OCI-LY7 (cell line): ENCODE results near the gene TYW1.
"Not testable (repeated sequence)": the region's sequence is repeated elsewhere in the genome, so short reads cannot be mapped to it uniquely, and the experiment has no call there.

Experiments
- EZH2phosphoT487 ChIP-seq: fragments of 200-600 bp; sonication (generic); IDR thresholded peaks from 2 replicates; pipeline ENCODE4 v1.6.1; 2018; ENCODE audit warnings: low read depth, borderline replicate concordance, mild to moderate bottlenecking, mixed run types, antibody characterized with exemption, low read length, moderate library complexity, mixed read lengths
- TF ChIP-seq, protein P1 (sequence below): fragments of 200-600 bp; sonication (generic); conservative IDR thresholded peaks from 2 replicates; pipeline ENCODE4 v1.5.1; 2014; ENCODE audit warnings: mild to moderate bottlenecking, antibody characterized with exemption, low read length, moderate library complexity, mixed read lengths

DNA sequence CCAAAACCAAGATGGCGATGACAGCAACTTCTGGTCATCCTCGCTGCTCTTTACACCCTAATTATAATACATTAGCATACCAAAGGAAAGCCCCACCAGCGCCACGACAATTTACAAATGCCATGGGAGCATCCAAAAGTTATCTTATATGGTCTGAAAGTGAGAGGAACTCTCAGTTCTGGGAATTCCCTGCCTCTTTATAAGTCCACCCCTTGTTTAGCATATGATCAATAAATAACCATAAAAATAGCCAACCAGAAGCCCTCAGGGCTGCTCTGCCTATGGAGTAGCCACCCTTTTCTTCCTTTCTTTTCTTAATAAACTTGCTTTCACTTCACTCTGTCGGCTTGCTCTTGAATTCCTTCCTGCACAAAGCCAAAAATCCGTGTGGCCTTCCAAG, 262.7 kb downstream of the TYW1 start:
- TF ChIP-seq, protein P1, sequence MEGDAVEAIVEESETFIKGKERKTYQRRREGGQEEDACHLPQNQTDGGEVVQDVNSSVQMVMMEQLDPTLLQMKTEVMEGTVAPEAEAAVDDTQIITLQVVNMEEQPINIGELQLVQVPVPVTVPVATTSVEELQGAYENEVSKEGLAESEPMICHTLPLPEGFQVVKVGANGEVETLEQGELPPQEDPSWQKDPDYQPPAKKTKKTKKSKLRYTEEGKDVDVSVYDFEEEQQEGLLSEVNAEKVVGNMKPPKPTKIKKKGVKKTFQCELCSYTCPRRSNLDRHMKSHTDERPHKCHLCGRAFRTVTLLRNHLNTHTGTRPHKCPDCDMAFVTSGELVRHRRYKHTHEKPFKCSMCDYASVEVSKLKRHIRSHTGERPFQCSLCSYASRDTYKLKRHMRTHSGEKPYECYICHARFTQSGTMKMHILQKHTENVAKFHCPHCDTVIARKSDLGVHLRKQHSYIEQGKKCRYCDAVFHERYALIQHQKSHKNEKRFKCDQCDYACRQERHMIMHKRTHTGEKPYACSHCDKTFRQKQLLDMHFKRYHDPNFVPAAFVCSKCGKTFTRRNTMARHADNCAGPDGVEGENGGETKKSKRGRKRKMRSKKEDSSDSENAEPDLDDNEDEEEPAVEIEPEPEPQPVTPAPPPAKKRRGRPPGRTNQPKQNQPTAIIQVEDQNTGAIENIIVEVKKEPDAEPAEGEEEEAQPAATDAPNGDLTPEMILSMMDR = not testable (repeated sequence)
- not testable (repeated sequence) for TF ChIP-seq EZH2phosphoT487
